Measurements from ENCODE around the gene NUP58.
"Not testable (repeated sequence)": the region's sequence is repeated elsewhere in the genome, so short reads cannot be mapped to it uniquely, and the experiment has no call there.

Gene NUP58

GRCh38 chr13:25352230-25352629 lies 50.8 kb downstream of the NUP58 start:
- DNase-seq (ENCODE audit: low read depth, low spot score), result no peak
- no peak for TF ChIP-seq CTCF (IDR thresholded peaks at IDR 0.05; ENCODE audit: low read depth, low read length)
- H3K4me3 ChIP-seq (ENCODE audit: low read depth, low read length), result no peak overlapping the region
- in situ Hi-C loops (cut with HindIII; ENCODE audit: low sequenced_read_pairs), result no loop called here

GRCh38 chr13:25352806-25353205 lies 51.4 kb downstream of the NUP58 start:
- H3K4me3 ChIP-seq (ENCODE audit: low read depth, low read length), result no peak overlapping the region
- in situ Hi-C loops (cut with HindIII; ENCODE audit: low sequenced_read_pairs), result no loop called here
- TF ChIP-seq CTCF (IDR thresholded peaks at IDR 0.05; ENCODE audit: low read depth, low read length), result no peak
- DNase-seq (ENCODE audit: low read depth, low spot score), result no peak

GRCh38 chr13:25353344-25353743 lies 51.9 kb downstream of the NUP58 start:
- no peak for TF ChIP-seq CTCF (IDR thresholded peaks at IDR 0.05; ENCODE audit: low read depth, low read length)
- in situ Hi-C loops (cut with HindIII; ENCODE audit: low sequenced_read_pairs), result no loop called here
- DNase-seq (ENCODE audit: low read depth, low spot score), result no peak
- no peak overlapping the region for H3K4me3 ChIP-seq (ENCODE audit: low read depth, low read length)

GRCh38 chr13:25354377-25354776 lies 53.0 kb downstream of the NUP58 start:
- in situ Hi-C loops (cut with HindIII; ENCODE audit: low sequenced_read_pairs), result no loop called here
- no peak for DNase-seq (ENCODE audit: low read depth, low spot score)
- no peak for TF ChIP-seq CTCF (IDR thresholded peaks at IDR 0.05; ENCODE audit: low read depth, low read length)
- no peak overlapping the region for H3K4me3 ChIP-seq (ENCODE audit: low read depth, low read length)

GRCh38 chr13:25360443-25360842 lies 59.0 kb downstream of the NUP58 start:
- in situ Hi-C loops (cut with HindIII; ENCODE audit: low sequenced_read_pairs); H3K4me3 ChIP-seq (ENCODE audit: low read depth, low read length); DNase-seq (ENCODE audit: low read depth, low spot score): not testable (repeated sequence)

GRCh38 chr13:25365720-25366235 lies 64.4 kb downstream of the NUP58 start:
- no peak for TF ChIP-seq CTCF (IDR thresholded peaks at IDR 0.05; ENCODE audit: low read depth, low read length)
- in situ Hi-C loops (cut with HindIII; ENCODE audit: low sequenced_read_pairs), result no loop called here
- H3K4me3 ChIP-seq (ENCODE audit: low read depth, low read length), result no peak overlapping the region
- no peak for DNase-seq (ENCODE audit: low read depth, low spot score)

GRCh38 chr13:25371158-25371874 lies 69.9 kb downstream of the NUP58 start:
- H3K4me3 ChIP-seq (ENCODE audit: low read depth, low read length), result peak overlapping the region; percentile 13
- no peak for TF ChIP-seq CTCF (IDR thresholded peaks at IDR 0.05; ENCODE audit: low read depth, low read length)
- in situ Hi-C loops (cut with HindIII; ENCODE audit: low sequenced_read_pairs), result no loop called here
- DNase-seq (ENCODE audit: low read depth, low spot score), result no peak
